ENCODE data around the gene BICRA. TPM values are rescaled to one million over a fixed set of nuclear protein-coding genes. Genes with fewer than 3 reads are reported as not detected.

Gene BICRA
- polyA plus RNA-seq, 1 of the 3 experiments (the other 2 are of a cell fraction): 1.4 TPM

- H3K9ac ChIP-seq: no peak overlapping the region
- TF ChIP-seq MEF2A (IDR thresholded peaks at IDR 0.05; ENCODE audit: borderline replicate concordance, low read depth) (no peak), CHD2 (IDR thresholded peaks at IDR 0.05; ENCODE audit: low read length, partially characterized antibody) (no peak), JUND (IDR thresholded peaks at IDR 0.05) (no peak), MXI1 (IDR thresholded peaks at IDR 0.05; ENCODE audit: low read depth, low read length) (no peak)
- TF ChIP-seq, protein P1, sequence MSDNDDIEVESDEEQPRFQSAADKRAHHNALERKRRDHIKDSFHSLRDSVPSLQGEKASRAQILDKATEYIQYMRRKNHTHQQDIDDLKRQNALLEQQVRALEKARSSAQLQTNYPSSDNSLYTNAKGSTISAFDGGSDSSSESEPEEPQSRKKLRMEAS (IDR thresholded peaks at IDR 0.05; ENCODE audit: low read depth): no peak
- H2AFZ ChIP-seq (ENCODE audit: low read depth): no peak overlapping the region
- no peaks in the 10 kb centered on the region for H3K27me3 ChIP-seq (ENCODE audit: insufficient read depth)
- H3K36me3 ChIP-seq (replicated peaks in 1 of 2; ENCODE audit: control insufficient read depth in 1 of 2, insufficient read depth in 2 of 2, low read length in 1 of 2): peaks cover 2 to 54% of the 10 kb centered on the region in 2 experiments
- no peak overlapping the region for H3K4me3 ChIP-seq (ENCODE audit: low read depth in 2 of 2, low read length in 1 of 2)
- H3K79me2 ChIP-seq (ENCODE audit: insufficient read depth): peaks cover 68% of the 10 kb centered on the region
- whole genome bisulfite sequencing (ENCODE audit: low lambda C conversion rate): 92% methylated on average over 8 of the region's 8 CpGs
- no peak overlapping the region for H3K27ac ChIP-seq (ENCODE audit: low read depth in 2 of 2, low read length in 1 of 2)
- peaks cover 7 to 8% of the 10 kb centered on the region in 2 experiments; a peak in 2 of 4 replicates for H3K4me1 ChIP-seq (ENCODE audit: control insufficient read depth in 1 of 2, insufficient read depth in 2 of 2, low read depth in 1 of 2, low read length in 1 of 2)
- CTCF ChIA-PET: interaction anchor here (1.2 to 2.1 kb wide), 4 partner anchors 10 to 32 kb away, joined by 3 to 8 read pairs (median 4); partner anchors contain the start of gene EHD2
- H3K9me2 ChIP-seq: no peaks in the 10 kb centered on the region
- no peak for DNase-seq
- H3K9me3 ChIP-seq: no peaks in the 10 kb centered on the region
- POLR2A ChIA-PET: no interaction called here
- peaks cover 51% of the 10 kb centered on the region for H3F3A ChIP-seq (replicated peaks; ENCODE audit: insufficient read depth)
- H4K20me1 ChIP-seq (ENCODE audit: insufficient read depth): peaks cover 13% of the 10 kb centered on the region; the same call in 1 of the 2 replicates
- H3K4me2 ChIP-seq: no peak overlapping the region
These were observed 122.0 kb downstream of the BICRA start for GRCh38 chr19:47730910-47731309.

DNA sequence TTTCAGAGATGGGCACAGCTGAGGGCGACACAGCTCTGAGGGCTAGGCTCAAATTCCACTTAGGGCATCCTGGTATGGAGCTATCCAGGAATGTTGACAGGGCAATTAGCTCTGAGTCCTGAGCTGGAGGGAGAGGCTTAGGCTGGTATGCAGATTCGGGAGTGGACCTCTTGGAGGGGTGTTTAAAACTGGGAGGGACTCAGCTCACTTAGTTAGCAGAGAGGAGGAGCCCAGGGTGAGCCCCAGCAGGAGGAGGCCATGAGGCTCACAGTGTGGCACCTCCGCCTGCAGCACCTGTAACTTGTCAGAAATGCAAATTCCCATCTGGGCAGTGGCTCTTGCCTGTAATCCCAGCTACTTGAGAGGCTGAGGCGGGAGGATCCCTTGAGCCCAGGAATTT is 126.2 kb downstream of the BICRA start:
- 85% methylated on average over 4 of the region's 4 CpGs for WGBS (ENCODE audit: low lambda C conversion rate)
- peaks cover 47% of the 10 kb centered on the region for H3K79me2 ChIP-seq (ENCODE audit: insufficient read depth)
- POLR2A ChIA-PET: interaction anchor here (0.7 to 0.9 kb wide), 2 partner anchors 11 to 16 kb away, joined by 3 read pairs; no protein-coding TSS in a partner anchor
- H3K27me3 ChIP-seq (ENCODE audit: insufficient read depth): no peaks in the 10 kb centered on the region
- TF ChIP-seq FOSL2 (IDR thresholded peaks at IDR 0.05; ENCODE audit: borderline replicate concordance, low read depth) (no peak), NRF1 (IDR thresholded peaks at IDR 0.05; ENCODE audit: low read depth, low read length) (no peak), RXRA (IDR thresholded peaks at IDR 0.05; ENCODE audit: borderline replicate concordance, low read depth) (no peak), TCF12 (IDR thresholded peaks at IDR 0.05) (no peak), GABPA (IDR thresholded peaks at IDR 0.05; ENCODE audit: low read depth) (no peak), MXI1 (IDR thresholded peaks at IDR 0.05; ENCODE audit: low read depth, low read length) (no peak), ZBTB33 (IDR thresholded peaks at IDR 0.05; ENCODE audit: borderline replicate concordance, low read depth) (no peak), ELF1 (IDR thresholded peaks at IDR 0.05) (no peak), PBX3 (IDR thresholded peaks at IDR 0.05) (no peak), FOXM1 (IDR thresholded peaks at IDR 0.05; ENCODE audit: low read depth) (no peak)
- H3K9me2 ChIP-seq: no peaks in the 10 kb centered on the region
- no peak overlapping the region for H3K4me2 ChIP-seq
- no peak overlapping the region for H3K4me3 ChIP-seq (ENCODE audit: low read depth in 2 of 2, low read length in 1 of 2)
- CTCF ChIA-PET: interaction anchor here (1.7 to 17.6 kb wide), 2 partner anchors 8 to 26 kb away, joined by 10 to 475 read pairs; partner anchors contain the start of gene EHD2
- no peak overlapping the region for H2AFZ ChIP-seq (ENCODE audit: low read depth)
- H3K27ac ChIP-seq (ENCODE audit: low read depth in 2 of 2, low read length in 1 of 2): no peak overlapping the region
- H4K20me1 ChIP-seq (ENCODE audit: insufficient read depth): peaks cover 7% of the 10 kb centered on the region; the same call in 1 of the 2 replicates
- H3F3A ChIP-seq (replicated peaks; ENCODE audit: insufficient read depth): peaks cover 35% of the 10 kb centered on the region
- peaks cover 4 to 62% of the 10 kb centered on the region in 2 experiments for H3K36me3 ChIP-seq (replicated peaks in 1 of 2; ENCODE audit: control insufficient read depth in 1 of 2, insufficient read depth in 2 of 2, low read length in 1 of 2)
- H3K4me1 ChIP-seq (ENCODE audit: control insufficient read depth in 1 of 2, insufficient read depth in 2 of 2, low read depth in 1 of 2, low read length in 1 of 2): no peaks in the 10 kb centered on the region
- H3K9me3 ChIP-seq: no peaks in the 10 kb centered on the region
- no peak for DNase-seq
- no peak overlapping the region for H3K9ac ChIP-seq

Data from SK-N-SH (cell line).